A549 (cell line): Measurements from ENCODE around the gene EMC8. TPM values are rescaled to one million over a fixed set of nuclear protein-coding genes. Genes with fewer than 3 reads are reported as not detected.
A peak's percentile ranks its signal among the peaks of the same experiment; 100 is the strongest.

Experiments used
- ATAC-seq, 2 experiments: fragments of 200-7000 bp in 1 of 2; fragments of >200 bp in 1 of 2; cut with Nextera tagmentation in 1 of 2; cut with Tn5 transposase in 1 of 2; 3 replicates each; pipeline versions ENCODE4 v1.8.0 to v1.9.1; 2018 to 2020; ENCODE audit warnings: mild to moderate bottlenecking in 1 of 2, moderate library complexity in 1 of 2
- CTCF ChIA-PET: fragments of 300-600 bp; sonication (Branson Sonifier 250); formaldehyde crosslinking; extraction: SDS; loops from one replicate; lab custom pipeline; 2021; ENCODE audit warnings: antibody characterized with exemption, inconsistent platforms; lab: Yijun Ruan, JAX
- POLR2A ChIA-PET: fragments of 350-600 bp; formaldehyde crosslinking; extraction: SDS; loops from one replicate; lab custom pipeline; 2021; ENCODE audit warnings: antibody characterized with exemption, inconsistent platforms; lab: Yijun Ruan, JAX
- DNase-seq, 2 experiments: peaks; one replicate each; pipeline versions ENCODE4 v3.0.0 to v3.0.0-alpha.2; 2011 to 2016; ENCODE audit warnings: low read depth in 1 of 2, low spot score in 1 of 2
- FAIRE-seq: peaks from 2 replicates; lab custom pipeline; 2011; peaks lifted over from hg19 to GRCh38; lab: Jason Lieb, UNC
- H3K27ac ChIP-seq, 2 experiments: fragments of >200 bp; sonication (Bioruptor Twin); formaldehyde crosslinking; 3 replicates each; pipeline ENCODE4 v1.5.1; 2016 to 2017
- H3K4me1 ChIP-seq: fragments of >200 bp; sonication (Bioruptor Twin); formaldehyde crosslinking; 3 replicates; pipeline ENCODE4 v1.6.1; 2016
- H3K4me2 ChIP-seq: fragments of >200 bp; sonication (Bioruptor Twin); formaldehyde crosslinking; 3 replicates; pipeline ENCODE4 v1.6.1; 2016
- H3K4me3 ChIP-seq: fragments of >200 bp; sonication (Bioruptor Twin); formaldehyde crosslinking; 3 replicates; pipeline ENCODE4 v1.5.1; 2016
- H3K9me3 ChIP-seq: fragments of >200 bp; sonication (Bioruptor Twin); formaldehyde crosslinking; 3 replicates; pipeline ENCODE4 v1.6.1; 2016
- BHLHE40 ChIP-seq: IDR thresholded peaks from 2 replicates; pipeline ENCODE4 v1.6.1; 2012; ENCODE audit warnings: low read depth, low read length, inconsistent platforms
- CEBPB ChIP-seq, 2 experiments: fragments of >200 bp in 1 of 2; sonication (Bioruptor Twin) in 1 of 2; formaldehyde crosslinking in 1 of 2; IDR thresholded peaks; 2 replicates each; pipeline ENCODE4 v1.6.1; 2012 to 2016
- ESRRA ChIP-seq: fragments of 150-350 bp; IDR thresholded peaks from 2 replicates; pipeline ENCODE4 v1.6.1; 2014; ENCODE audit warnings: mild to moderate bottlenecking, low read length, borderline replicate concordance
- FOSL2 ChIP-seq, 2 experiments: fragments of 450-650 bp in 1 of 2; fragments of >200 bp in 1 of 2; sonication (Bioruptor Twin) in 1 of 2; formaldehyde crosslinking; IDR thresholded peaks; 2 replicates each; pipeline versions ENCODE4 v1.5.0 to v1.6.1; 2016 to 2020; ENCODE audit warnings: mild to moderate bottlenecking in 1 of 2, moderate library complexity in 1 of 2
- HEYL ChIP-seq: fragments of 250-450 bp; sonication (Bioruptor Pico); IDR thresholded peaks from 2 replicates; pipeline ENCODE4 v1.8.0; 2021; ENCODE audit warnings: mild to moderate bottlenecking, moderate library complexity
- MAFK ChIP-seq: fragments of 450-650 bp; IDR thresholded peaks from 2 replicates; pipeline ENCODE4 v1.6.1; 2014; ENCODE audit not compliant: partially characterized antibody
- MAZ ChIP-seq: fragments of 150-350 bp; IDR thresholded peaks from 2 replicates; pipeline ENCODE4 v1.6.1; 2014; ENCODE audit warnings: antibody characterized with exemption, low read depth, low read length, borderline replicate concordance
- NFE2L2 ChIP-seq: fragments of 150-350 bp; conservative IDR thresholded peaks from 2 replicates; pipeline ENCODE4 v1.6.1; 2014; ENCODE audit warnings: low read length
- NR3C1 ChIP-seq: fragments of >200 bp; sonication (Bioruptor Twin); formaldehyde crosslinking; IDR thresholded peaks from 3 replicates; pipeline ENCODE4 v1.6.1; 2017
- POLR2A ChIP-seq: IDR thresholded peaks from 2 replicates; pipeline ENCODE4 v1.6.1; 2012; ENCODE audit warnings: mild to moderate bottlenecking, low read length
- SREBF2 ChIP-seq: fragments of 450-650 bp; IDR thresholded peaks from 2 replicates; pipeline ENCODE4 v1.6.1; 2014; ENCODE audit warnings: mild to moderate bottlenecking, moderate library complexity
- ZC3H11A ChIP-seq: fragments of 450-650 bp; IDR thresholded peaks from 2 replicates; pipeline ENCODE4 v1.6.1; 2014; ENCODE audit warnings: antibody characterized with exemption, mild to moderate bottlenecking
- ZFP36 ChIP-seq: fragments of 450-650 bp; IDR thresholded peaks from 2 replicates; pipeline ENCODE4 v1.6.1; 2014; ENCODE audit warnings: borderline replicate concordance; ENCODE audit not compliant: partially characterized antibody
- ZNF302 ChIP-seq: fragments of 250-450 bp; sonication (Bioruptor Pico); IDR thresholded peaks from 2 replicates; pipeline ENCODE4 v1.9.0; 2021; ENCODE audit warnings: inconsistent platforms, mild to moderate bottlenecking, moderate library complexity
- WGBS: methylation state at CpG from one replicate; pipeline ENCODE4 v1.1.6; 2017; ENCODE audit errors: missing lambda C conversion rate; 5-methylcytosine and 5-hydroxymethylcytosine counted together
- polyA plus RNA-seq, 4 experiments: library from polyadenylated mRNA; depleted of rRNA in 3 of 4; stranded (reverse); fragments of >200 nt; fragmentation: RNase III in 1 of 4; extraction: RNeasy Plus Mini Kit Qiagen cat#74134 plus additional on column Dnase treatment in 1 of 4; gene quantifications; 2 replicates in 3 of 4; 3 replicates in 1 of 4; pipeline ENCODE4 v1.2.3, GENCODE V29; 2011 to 2017
- TF ChIP-seq, protein P1 (sequence below): IDR thresholded peaks from 2 replicates; pipeline ENCODE4 v1.6.1; 2012; ENCODE audit warnings: low read depth, borderline replicate concordance
- TF ChIP-seq, protein P2 (sequence below): fragments of 450-650 bp; IDR thresholded peaks from 2 replicates; pipeline ENCODE4 v1.6.1; 2014; ENCODE audit warnings: antibody characterized with exemption
- TF ChIP-seq, protein P3 (sequence below): IDR thresholded peaks from 2 replicates; pipeline ENCODE4 v1.6.1; 2012
- TF ChIP-seq, protein P4 (sequence below): fragments of 250-450 bp; sonication (Bioruptor Pico); IDR thresholded peaks from 2 replicates; pipeline ENCODE4 v1.5.0; 2020; ENCODE audit warnings: low read depth, mild to moderate bottlenecking, moderate library complexity
- TF ChIP-seq, protein P5 (sequence below): IDR thresholded peaks from 2 replicates; pipeline ENCODE4 v1.6.1; 2012
- TF ChIP-seq, protein P6 (sequence below): fragments of >200 bp; sonication (Bioruptor Twin); formaldehyde crosslinking; IDR thresholded peaks from 3 replicates; pipeline ENCODE4 v1.5.1; 2016
- TF ChIP-seq, protein P7 (sequence below): fragments of 200-600 bp; sonication (generic); IDR thresholded peaks from 2 replicates; pipeline ENCODE4 v1.6.1; 2016; ENCODE audit warnings: antibody characterized with exemption, mild to moderate bottlenecking, moderate library complexity

EMC8 gene
- polyA plus RNA-seq, 2 of the 4 experiments (the other 2 are of a cell fraction) = 43.0 to 53.2 TPM

DNA sequence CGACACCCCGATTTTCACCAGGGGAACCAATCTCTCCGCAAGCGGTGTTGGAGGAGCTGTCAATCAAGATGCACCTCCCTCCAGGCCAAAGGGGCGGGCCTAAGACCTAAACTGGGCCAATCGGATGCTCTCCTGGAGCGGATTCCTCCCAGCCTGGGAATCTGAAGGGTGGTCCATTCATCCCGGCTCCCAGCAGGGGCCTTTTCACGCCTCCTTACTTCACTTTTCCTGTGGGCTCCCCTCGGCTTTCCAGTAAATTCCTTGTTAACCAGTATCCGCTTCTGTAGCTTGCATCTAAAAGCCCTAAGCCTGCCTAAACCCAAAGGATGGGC is 65.5 kb downstream of the EMC8 start:
- 85% methylated on average over 11 of the region's 11 CpGs for WGBS
- DNase-seq = peak; percentile 33 to 47
- no peak for FAIRE-seq
- Histone ChIP-seq H3K4me3 (no peak overlapping the region), H3K27ac (no peak overlapping the region), H3K4me2 (no peak overlapping the region), H3K9me3 (no peaks in the 10 kb centered on the region), H3K4me1 (no peaks in the 10 kb centered on the region)
- POLR2A ChIA-PET = no interaction called here
- peak in 1 of 2 experiments; percentile 72; a peak in 3 of 6 replicates for ATAC-seq
- TF ChIP-seq NFE2L2 (no peak), SREBF2 (no peak), BHLHE40 (no peak), POLR2A (no peak), MAFK (no peak), ESRRA (no peak), NR3C1 (no peak), MAZ (no peak), ZNF302 (CRISPR knock-in tag) (no peak)
- TF ChIP-seq, protein P1, sequence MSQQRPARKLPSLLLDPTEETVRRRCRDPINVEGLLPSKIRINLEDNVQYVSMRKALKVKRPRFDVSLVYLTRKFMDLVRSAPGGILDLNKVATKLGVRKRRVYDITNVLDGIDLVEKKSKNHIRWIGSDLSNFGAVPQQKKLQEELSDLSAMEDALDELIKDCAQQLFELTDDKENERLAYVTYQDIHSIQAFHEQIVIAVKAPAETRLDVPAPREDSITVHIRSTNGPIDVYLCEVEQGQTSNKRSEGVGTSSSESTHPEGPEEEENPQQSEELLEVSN = no peak
- TF ChIP-seq, protein P2, sequence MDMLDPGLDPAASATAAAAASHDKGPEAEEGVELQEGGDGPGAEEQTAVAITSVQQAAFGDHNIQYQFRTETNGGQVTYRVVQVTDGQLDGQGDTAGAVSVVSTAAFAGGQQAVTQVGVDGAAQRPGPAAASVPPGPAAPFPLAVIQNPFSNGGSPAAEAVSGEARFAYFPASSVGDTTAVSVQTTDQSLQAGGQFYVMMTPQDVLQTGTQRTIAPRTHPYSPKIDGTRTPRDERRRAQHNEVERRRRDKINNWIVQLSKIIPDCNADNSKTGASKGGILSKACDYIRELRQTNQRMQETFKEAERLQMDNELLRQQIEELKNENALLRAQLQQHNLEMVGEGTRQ = no peak
- TF ChIP-seq, protein P3, sequence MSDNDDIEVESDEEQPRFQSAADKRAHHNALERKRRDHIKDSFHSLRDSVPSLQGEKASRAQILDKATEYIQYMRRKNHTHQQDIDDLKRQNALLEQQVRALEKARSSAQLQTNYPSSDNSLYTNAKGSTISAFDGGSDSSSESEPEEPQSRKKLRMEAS = no peak
- TF ChIP-seq, protein P4, sequence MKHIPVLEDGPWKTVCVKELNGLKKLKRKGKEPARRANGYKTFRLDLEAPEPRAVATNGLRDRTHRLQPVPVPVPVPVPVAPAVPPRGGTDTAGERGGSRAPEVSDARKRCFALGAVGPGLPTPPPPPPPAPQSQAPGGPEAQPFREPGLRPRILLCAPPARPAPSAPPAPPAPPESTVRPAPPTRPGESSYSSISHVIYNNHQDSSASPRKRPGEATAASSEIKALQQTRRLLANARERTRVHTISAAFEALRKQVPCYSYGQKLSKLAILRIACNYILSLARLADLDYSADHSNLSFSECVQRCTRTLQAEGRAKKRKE (CRISPR knock-in tag) = no peak
- TF ChIP-seq, protein P5, sequence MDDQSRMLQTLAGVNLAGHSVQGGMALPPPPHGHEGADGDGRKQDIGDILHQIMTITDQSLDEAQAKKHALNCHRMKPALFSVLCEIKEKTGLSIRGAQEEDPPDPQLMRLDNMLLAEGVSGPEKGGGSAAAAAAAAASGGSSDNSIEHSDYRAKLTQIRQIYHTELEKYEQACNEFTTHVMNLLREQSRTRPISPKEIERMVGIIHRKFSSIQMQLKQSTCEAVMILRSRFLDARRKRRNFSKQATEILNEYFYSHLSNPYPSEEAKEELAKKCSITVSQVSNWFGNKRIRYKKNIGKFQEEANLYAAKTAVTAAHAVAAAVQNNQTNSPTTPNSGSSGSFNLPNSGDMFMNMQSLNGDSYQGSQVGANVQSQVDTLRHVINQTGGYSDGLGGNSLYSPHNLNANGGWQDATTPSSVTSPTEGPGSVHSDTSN = no peak
- TF ChIP-seq, protein P6, sequence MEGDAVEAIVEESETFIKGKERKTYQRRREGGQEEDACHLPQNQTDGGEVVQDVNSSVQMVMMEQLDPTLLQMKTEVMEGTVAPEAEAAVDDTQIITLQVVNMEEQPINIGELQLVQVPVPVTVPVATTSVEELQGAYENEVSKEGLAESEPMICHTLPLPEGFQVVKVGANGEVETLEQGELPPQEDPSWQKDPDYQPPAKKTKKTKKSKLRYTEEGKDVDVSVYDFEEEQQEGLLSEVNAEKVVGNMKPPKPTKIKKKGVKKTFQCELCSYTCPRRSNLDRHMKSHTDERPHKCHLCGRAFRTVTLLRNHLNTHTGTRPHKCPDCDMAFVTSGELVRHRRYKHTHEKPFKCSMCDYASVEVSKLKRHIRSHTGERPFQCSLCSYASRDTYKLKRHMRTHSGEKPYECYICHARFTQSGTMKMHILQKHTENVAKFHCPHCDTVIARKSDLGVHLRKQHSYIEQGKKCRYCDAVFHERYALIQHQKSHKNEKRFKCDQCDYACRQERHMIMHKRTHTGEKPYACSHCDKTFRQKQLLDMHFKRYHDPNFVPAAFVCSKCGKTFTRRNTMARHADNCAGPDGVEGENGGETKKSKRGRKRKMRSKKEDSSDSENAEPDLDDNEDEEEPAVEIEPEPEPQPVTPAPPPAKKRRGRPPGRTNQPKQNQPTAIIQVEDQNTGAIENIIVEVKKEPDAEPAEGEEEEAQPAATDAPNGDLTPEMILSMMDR = no peak
- CTCF ChIA-PET = interaction anchor here (15.5 kb wide), 1 partner anchor 15 kb away, joined by 130 read pairs; no protein-coding TSS in a partner anchor

DNA sequence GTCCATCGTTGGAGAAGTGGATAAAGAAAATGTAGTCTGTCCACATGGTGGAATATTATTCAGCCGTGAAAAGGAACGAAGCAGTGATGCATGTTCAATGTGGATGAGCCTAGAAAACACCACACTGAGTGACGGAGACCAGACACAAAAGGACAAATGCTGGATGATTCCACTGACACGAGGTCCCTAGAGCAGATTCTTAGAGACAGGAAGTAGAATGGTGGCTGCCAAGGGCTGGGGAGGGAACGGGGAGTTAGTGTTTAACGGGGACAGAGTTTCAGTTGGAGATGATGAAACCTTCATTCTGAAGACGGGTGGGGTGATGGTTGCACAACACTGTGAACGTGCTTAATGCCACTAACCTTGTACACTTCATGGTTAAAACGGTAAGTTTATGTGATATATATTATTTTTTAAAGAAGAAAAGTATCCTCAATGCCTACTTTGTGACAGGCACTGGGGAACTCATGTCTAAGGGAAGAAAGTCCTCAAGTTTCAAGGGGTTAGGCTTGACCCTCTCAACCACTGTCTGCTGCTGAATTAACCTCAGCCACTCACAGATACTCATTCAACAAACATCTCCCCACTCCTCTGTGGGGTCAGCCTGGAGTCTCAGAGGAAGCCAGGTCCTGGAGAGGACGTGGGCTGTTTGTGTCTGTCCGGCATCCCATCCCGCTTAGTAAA is 66.0 kb downstream of the EMC8 start:
- H3K27ac ChIP-seq = no peak overlapping the region
- FAIRE-seq = no peak

DNA sequence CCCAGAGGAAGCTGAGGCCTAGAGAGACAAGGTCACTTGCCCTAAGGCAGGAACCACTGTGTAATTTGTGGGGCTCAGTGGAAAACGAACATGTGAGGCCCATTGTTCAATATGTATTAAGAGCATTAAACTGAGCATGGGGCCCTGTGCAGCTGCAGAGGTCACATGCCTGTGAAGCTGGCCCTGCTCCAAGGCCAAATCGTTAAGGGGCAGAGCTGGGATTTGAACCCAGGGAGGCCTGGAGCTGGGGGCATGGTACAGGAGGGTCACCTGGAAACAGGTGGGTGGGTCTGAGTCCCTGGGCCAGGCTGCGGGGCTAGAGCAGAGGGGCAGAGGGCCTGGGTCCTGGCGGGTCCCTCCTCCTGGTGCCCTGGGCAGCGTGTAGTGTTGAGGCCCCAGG is 68.2 kb downstream of the EMC8 start:
- H3K4me2 ChIP-seq = no peak overlapping the region
- 90% methylated on average over 5 of the region's 5 CpGs for WGBS
- no peaks in the 10 kb centered on the region for H3K4me1 ChIP-seq
- POLR2A ChIA-PET = no interaction called here
- ATAC-seq = no peak
- CTCF ChIA-PET = interaction anchor here (0.6 to 15.5 kb wide), 2 partner anchors 12 to 310 kb away, joined by 3 to 130 read pairs; no protein-coding TSS in a partner anchor
- H3K4me3 ChIP-seq = no peak overlapping the region
- no peaks in the 10 kb centered on the region for H3K9me3 ChIP-seq
- H3K27ac ChIP-seq = no peak overlapping the region
- FAIRE-seq = no peak
- no peak for DNase-seq
- TF ChIP-seq MAFK (no peak), BHLHE40 (no peak), POLR2A (no peak), FOSL2 (IDR thresholded peaks at IDR 0.05) (no peak), FOSL2 (CRISPR knock-in tag; IDR thresholded peaks at IDR 0.05) (no peak), ZFP36 (no peak), ESRRA (no peak), HEYL (CRISPR knock-in tag) (no peak)
- TF ChIP-seq, protein P7, sequence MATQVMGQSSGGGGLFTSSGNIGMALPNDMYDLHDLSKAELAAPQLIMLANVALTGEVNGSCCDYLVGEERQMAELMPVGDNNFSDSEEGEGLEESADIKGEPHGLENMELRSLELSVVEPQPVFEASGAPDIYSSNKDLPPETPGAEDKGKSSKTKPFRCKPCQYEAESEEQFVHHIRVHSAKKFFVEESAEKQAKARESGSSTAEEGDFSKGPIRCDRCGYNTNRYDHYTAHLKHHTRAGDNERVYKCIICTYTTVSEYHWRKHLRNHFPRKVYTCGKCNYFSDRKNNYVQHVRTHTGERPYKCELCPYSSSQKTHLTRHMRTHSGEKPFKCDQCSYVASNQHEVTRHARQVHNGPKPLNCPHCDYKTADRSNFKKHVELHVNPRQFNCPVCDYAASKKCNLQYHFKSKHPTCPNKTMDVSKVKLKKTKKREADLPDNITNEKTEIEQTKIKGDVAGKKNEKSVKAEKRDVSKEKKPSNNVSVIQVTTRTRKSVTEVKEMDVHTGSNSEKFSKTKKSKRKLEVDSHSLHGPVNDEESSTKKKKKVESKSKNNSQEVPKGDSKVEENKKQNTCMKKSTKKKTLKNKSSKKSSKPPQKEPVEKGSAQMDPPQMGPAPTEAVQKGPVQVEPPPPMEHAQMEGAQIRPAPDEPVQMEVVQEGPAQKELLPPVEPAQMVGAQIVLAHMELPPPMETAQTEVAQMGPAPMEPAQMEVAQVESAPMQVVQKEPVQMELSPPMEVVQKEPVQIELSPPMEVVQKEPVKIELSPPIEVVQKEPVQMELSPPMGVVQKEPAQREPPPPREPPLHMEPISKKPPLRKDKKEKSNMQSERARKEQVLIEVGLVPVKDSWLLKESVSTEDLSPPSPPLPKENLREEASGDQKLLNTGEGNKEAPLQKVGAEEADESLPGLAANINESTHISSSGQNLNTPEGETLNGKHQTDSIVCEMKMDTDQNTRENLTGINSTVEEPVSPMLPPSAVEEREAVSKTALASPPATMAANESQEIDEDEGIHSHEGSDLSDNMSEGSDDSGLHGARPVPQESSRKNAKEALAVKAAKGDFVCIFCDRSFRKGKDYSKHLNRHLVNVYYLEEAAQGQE = no peak
- TF ChIP-seq, protein P3 = no peak
- TF ChIP-seq, protein P5 = no peak

More for the DNA sequence above, 66.0 kb downstream of the EMC8 start:
- TF ChIP-seq CEBPB (IDR thresholded peaks at IDR 0.05) (peak; percentile 48 to 61; a peak in 3 of 4 replicates), ZC3H11A (no peak)
- ATAC-seq = peak in 1 of 2 experiments; percentile 22; a peak in 3 of 6 replicates
- DNase-seq = peak in 1 of 2 experiments; percentile 19
- POLR2A ChIA-PET = no interaction called here
- CTCF ChIA-PET = interaction anchor here (15.5 kb wide), 1 partner anchor 14 kb away, joined by 130 read pairs; no protein-coding TSS in a partner anchor
- Histone ChIP-seq H3K4me2 (no peak overlapping the region), H3K9me3 (no peaks in the 10 kb centered on the region), H3K4me3 (no peak overlapping the region), H3K4me1 (no peaks in the 10 kb centered on the region)
- 71% methylated on average over 13 of the region's 13 CpGs for WGBS
